ENCODE data around the gene PHLDA2.
A peak's percentile ranks its signal among the peaks of the same experiment; 100 is the strongest.

Gene PHLDA2

DNA sequence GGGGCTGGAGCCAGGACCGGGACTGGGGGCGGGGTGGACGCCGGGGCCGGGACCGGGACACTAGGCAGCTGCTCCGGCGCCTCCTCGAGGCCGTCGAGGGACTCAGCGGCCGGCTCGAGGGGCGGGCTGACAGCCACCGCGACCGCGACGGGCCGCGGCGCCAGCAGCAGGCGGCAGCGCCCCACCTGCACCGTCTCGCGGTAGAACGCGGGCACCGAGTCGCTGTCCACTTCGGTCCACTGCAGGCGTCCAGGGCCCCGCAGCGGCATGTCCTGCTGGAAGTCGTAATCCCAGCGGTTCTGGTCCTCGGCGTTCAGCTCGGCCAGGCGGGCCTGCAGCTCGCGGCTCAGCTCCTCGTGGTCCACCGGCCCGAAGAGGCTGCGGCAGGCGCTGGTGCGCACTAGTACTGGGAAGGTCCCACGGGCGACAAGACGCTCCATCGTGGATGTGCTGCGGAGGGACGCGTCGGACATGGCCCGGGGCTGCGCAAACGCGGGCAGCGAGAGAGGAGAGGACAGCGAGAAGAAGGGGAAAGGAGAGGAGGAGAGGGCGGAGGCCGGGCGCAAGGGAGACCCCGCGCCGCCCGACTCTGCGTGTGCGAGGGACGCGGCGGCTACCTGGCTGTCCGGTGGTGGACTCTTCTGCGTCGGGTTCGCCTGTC is 44.1 kb downstream of the PHLDA2 start:
- Histone ChIP-seq H3K36me3 (replicated peaks; ENCODE audit: insufficient read depth, low read length) (no peaks in the 10 kb centered on the region), H3K9ac (ENCODE audit: low read length) (peak overlapping the region; percentile 7; the same call in 1 of the 2 replicates), H3K9me2 (replicated peaks; ENCODE audit: insufficient read depth, low read length) (no peaks in the 10 kb centered on the region), H4K20me1 (ENCODE audit: insufficient read depth, low read length) (no peaks in the 10 kb centered on the region), H3K27me3 (replicated peaks; ENCODE audit: insufficient read depth, low read length) (peaks cover 19% of the 10 kb centered on the region), H3K79me2 (ENCODE audit: low read length) (no peaks in the 10 kb centered on the region), H3K4me1 (ENCODE audit: low read length) (no peaks in the 10 kb centered on the region), H3K4me3 (ENCODE audit: low read length) (peak overlapping the region; percentile 68), H3K4me2 (ENCODE audit: low read depth, low read length) (peak overlapping the region; percentile 98), H3K9me3 (replicated peaks; ENCODE audit: insufficient read depth, low read length) (no peaks in the 10 kb centered on the region), H3K27ac (ENCODE audit: low read length) (no peak overlapping the region), H2AFZ (ENCODE audit: low read length) (peak overlapping the region; percentile 59), H3F3A (ENCODE audit: insufficient read depth, low read length) (0 out of 2 replicates have a peak, but pooled peaks cover 10% of the 10 kb centered on the region)
- peak; percentile 41 for TF ChIP-seq CTCF (IDR thresholded peaks at IDR 0.05; ENCODE audit: low read length)
- no peak for TF ChIP-seq EZH2 (optimal IDR thresholded peaks at IDR 0.05; ENCODE audit: low read depth, low read length)
- peak; percentile 71 for DNase-seq

DNA sequence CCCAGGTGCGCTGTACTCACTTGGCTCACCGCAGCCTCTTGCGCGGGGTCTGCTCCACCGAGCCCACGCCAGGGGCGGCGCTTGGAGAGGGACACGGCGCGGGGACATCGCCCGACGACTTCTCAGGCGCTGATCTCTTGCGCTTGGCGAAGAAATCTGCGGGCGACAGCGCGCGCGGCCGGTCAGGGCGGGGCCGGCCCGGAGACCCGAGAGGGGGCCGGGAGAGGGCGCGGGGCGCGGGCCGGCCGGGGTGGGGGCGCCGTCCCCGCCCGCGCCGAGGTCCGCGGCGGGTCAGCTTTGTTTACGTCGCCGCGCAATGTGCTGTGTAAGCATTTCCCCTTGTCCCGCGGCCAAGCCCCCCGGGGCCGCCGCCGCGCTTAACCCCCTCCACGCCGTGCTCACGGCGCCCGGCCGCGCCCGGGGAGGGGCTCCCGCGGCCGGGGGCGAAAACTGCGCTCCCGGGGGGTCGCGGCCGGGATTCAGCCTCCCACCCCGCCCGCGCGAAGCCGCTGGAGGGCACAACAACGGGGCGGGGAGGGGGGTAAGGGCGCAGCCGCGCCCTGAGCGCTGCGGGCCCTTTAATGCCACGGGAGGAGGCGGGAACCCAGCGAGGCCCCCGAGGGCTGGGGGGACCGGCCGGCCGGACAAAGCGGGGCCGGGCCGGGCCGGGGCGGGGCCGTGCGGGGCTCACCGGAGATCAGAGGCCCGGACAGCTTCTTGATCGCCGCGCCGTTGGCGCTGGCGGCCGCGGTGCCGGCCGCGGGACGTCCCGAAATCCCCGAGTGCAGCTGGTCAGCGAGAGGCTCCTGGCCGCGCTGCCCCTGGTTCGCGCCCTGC is 45.0 kb downstream of the PHLDA2 start:
- Histone ChIP-seq H2AFZ (ENCODE audit: low read length) (peak overlapping the region; percentile 19; the same call in 1 of the 2 replicates), H3K9ac (ENCODE audit: low read length) (no peak overlapping the region; the same call in 1 of the 2 replicates)

GRCh38 chr11:2883640-2883978 is 45.6 kb downstream of the PHLDA2 start:
- H3K4me1 ChIP-seq (ENCODE audit: low read length) = no peaks in the 10 kb centered on the region
- H3K9ac ChIP-seq (ENCODE audit: low read length) = no peak overlapping the region

More for the DNA sequence above, 45.0 kb downstream of the PHLDA2 start:
- no peaks in the 10 kb centered on the region for H3K36me3 ChIP-seq (replicated peaks; ENCODE audit: insufficient read depth, low read length)
- H3K27ac ChIP-seq (ENCODE audit: low read length) = no peak overlapping the region
- no peaks in the 10 kb centered on the region for H3K9me2 ChIP-seq (replicated peaks; ENCODE audit: insufficient read depth, low read length)
- H3K4me1 ChIP-seq (ENCODE audit: low read length) = no peaks in the 10 kb centered on the region
- no peaks in the 10 kb centered on the region for H3K79me2 ChIP-seq (ENCODE audit: low read length)
- no peaks in the 10 kb centered on the region for H4K20me1 ChIP-seq (ENCODE audit: insufficient read depth, low read length)
- H3K4me3 ChIP-seq (ENCODE audit: low read length) = peak overlapping the region; percentile 47; the same call in 1 of the 2 replicates
- peaks cover 23% of the 10 kb centered on the region for H3K27me3 ChIP-seq (replicated peaks; ENCODE audit: insufficient read depth, low read length)
- 0 out of 2 replicates have a peak, but pooled peaks cover 10% of the 10 kb centered on the region for H3F3A ChIP-seq (ENCODE audit: insufficient read depth, low read length)
- TF ChIP-seq CTCF (IDR thresholded peaks at IDR 0.05; ENCODE audit: low read length) (no peak), EZH2phosphoT487 (IDR thresholded peaks at IDR 0.05; ENCODE audit: low read length) (no peak), EZH2 (optimal IDR thresholded peaks at IDR 0.05; ENCODE audit: low read depth, low read length) (no peak)
- no peaks in the 10 kb centered on the region for H3K9me3 ChIP-seq (replicated peaks; ENCODE audit: insufficient read depth, low read length)
- peak overlapping the region; percentile 54; the same call in 1 of the 2 replicates for H3K4me2 ChIP-seq (ENCODE audit: low read depth, low read length)
- peak; percentile 27 for DNase-seq

More at GRCh38 chr11:2883640-2883978, 45.6 kb downstream of the PHLDA2 start:
- peak overlapping the region; percentile 54; the same call in 1 of the 2 replicates for H3K4me2 ChIP-seq (ENCODE audit: low read depth, low read length)
- H3K4me3 ChIP-seq (ENCODE audit: low read length) = no peak overlapping the region; the same call in 1 of the 2 replicates
- H3K9me3 ChIP-seq (replicated peaks; ENCODE audit: insufficient read depth, low read length) = no peaks in the 10 kb centered on the region
- no peak overlapping the region for H2AFZ ChIP-seq (ENCODE audit: low read length)
- H4K20me1 ChIP-seq (ENCODE audit: insufficient read depth, low read length) = no peaks in the 10 kb centered on the region
- no peak overlapping the region for H3K27ac ChIP-seq (ENCODE audit: low read length)
- H3F3A ChIP-seq (ENCODE audit: insufficient read depth, low read length) = 0 out of 2 replicates have a peak, but pooled peaks cover 10% of the 10 kb centered on the region
- no peaks in the 10 kb centered on the region for H3K36me3 ChIP-seq (replicated peaks; ENCODE audit: insufficient read depth, low read length)
- peaks cover 29% of the 10 kb centered on the region for H3K27me3 ChIP-seq (replicated peaks; ENCODE audit: insufficient read depth, low read length)
- no peaks in the 10 kb centered on the region for H3K79me2 ChIP-seq (ENCODE audit: low read length)
- no peaks in the 10 kb centered on the region for H3K9me2 ChIP-seq (replicated peaks; ENCODE audit: insufficient read depth, low read length)
- TF ChIP-seq EZH2 (optimal IDR thresholded peaks at IDR 0.05; ENCODE audit: low read depth, low read length) = no peak
- TF ChIP-seq CTCF (IDR thresholded peaks at IDR 0.05; ENCODE audit: low read length) = no peak
- TF ChIP-seq EZH2phosphoT487 (IDR thresholded peaks at IDR 0.05; ENCODE audit: low read length) = no peak
- no peak for DNase-seq

All from MM.1S (cell line).